HG03520 (cell line): ENCODE data around the gene CA10.

ENCODE experiments used
- ATAC-seq: cut with Tn5 transposase; IDR thresholded peaks from one replicate; pipeline ENCODE4 v1.9.1; 2021; ENCODE audit warnings: mild to moderate bottlenecking, moderate library complexity; ENCODE audit not compliant: unreplicated experiment

CA10 gene

DNA sequence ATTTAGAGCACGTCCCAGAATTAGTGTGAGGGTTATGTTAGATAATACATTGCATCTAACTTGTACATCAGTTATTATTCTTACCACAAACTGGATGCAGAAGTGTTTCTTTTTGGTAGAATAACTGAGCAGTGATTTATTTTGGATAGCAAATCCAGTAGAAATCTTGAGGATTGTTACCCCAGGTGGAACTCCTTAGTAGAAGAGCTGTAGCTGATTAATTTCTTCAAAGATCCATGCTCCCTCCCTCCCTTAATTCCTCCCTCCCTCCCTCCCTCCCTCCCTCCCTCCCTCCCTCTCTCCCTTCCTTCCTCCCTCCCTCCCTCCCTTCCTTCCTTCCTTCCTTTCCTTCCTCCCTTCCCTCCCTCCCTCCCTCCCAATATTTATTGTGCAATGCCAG lies 337.7 kb downstream of the CA10 start:
- no peak for ATAC-seq

DNA sequence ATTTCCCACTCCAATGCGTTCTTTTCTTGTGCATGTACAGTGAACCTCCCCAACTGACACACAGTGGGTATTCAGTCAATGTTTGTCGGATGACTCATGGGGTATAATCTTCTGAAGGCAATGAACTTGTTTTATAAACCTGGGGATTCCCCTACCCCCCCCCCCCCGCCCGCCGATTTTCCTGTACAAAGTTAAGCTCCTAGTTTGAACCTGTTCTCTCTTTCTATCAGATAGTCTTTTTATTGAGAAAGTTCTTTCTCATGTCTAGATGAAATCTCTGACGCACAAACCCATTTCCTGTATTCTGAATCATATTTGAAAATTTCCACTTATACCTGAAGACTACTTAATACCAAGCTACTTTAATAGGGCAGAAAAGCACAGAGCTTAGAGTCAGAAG lies 338.3 kb downstream of the CA10 start:
- no peak for ATAC-seq

DNA sequence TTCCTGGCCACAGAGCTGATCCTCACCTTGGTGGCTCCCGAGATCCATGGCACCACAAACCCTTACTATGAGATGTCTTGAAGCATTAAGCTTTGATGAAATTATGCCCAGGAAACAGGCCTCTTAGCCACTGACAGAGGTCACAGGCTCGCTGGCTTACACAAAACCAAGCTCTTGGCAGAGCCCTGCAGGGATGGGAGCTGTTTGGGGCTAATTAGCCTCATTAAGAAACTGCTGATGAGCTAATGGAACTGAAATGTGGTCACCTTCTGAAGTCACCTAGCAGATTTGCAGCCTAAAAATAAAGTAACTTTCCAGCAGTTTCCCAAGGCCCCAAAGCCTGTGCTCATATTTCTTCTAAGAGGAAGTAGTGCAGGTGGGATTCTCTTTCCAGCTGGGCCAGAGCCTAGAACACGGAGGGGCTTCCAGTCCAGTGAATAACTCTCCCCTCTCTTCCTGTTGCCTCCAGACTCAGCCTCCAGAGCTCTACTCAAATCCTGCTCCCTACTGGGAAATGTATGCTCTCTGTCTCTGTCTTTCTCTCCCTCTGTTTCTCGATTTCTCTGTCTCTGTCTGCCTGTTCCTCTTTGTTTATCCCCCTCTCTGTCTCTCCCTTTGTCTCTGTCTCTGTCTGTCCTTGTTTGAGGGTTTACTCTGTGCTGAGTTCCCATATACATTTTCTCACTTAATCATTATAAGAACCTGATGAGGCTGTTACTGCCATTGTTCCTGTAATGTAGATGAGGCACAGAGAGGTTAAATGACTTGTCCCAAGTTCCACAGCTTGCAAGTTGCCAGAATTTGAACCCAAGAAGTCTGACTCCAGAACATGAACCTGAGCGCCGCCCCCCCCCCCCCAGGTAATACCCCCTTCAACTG lies 338.9 kb downstream of the CA10 start:
- ATAC-seq: no peak

DNA sequence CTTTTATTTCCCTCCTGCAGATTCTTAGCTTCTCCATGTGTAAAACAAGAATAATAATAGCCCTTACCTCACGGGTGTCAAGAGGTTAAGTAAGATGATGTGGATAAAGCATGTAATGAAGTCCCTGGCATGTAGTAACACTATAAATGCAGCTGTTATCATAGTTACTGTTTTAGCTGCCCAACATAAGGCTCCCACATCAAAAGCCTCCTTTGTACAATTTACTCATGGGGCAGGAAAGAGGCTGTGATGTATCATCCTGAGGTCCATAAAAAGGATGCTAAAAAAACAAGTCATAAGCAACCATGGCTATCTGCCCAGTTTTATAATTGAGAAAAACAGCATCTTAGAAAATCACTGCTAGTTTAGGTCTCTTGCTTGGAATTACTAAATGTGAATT lies 339.7 kb downstream of the CA10 start:
- no peak for ATAC-seq

DNA sequence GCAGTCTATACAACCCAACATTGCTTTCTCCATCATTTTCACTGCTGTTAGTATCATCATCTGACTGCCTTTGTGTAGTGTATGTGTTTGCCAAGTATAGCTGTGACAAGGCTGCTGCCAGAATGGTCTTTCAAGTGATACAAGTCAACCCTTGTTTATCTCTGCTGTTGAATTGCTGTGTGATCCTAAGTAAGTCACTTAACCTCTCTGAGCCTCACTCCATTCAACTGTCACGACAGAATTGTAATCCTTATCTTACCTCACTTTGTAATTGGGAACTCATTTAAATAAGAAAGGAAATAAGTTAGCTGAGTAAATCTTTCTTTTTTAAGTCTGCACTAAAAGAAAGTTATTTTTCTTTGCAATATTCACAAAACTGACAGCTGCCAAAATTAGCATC lies 340.6 kb downstream of the CA10 start:
- no peak for ATAC-seq

DNA sequence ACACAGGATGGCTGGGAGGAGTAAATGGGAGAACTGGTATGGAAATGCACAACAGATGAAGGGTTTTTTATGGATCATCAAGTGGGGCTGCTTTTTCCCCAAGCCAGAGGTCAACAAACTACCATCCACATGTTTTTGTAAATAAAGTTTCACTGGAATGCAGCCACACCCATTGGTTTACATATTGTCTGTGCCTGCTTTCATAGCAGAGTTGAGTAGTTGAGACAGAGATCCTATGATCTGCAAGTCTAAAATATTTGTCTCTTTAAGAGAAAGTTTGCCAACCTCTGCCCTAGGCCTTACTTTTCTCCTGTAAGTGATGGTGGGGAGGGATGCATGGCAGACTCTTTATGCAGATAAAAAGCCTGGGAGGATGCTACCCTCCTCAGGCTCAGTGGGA lies 341.4 kb downstream of the CA10 start:
- ATAC-seq: no peak

DNA sequence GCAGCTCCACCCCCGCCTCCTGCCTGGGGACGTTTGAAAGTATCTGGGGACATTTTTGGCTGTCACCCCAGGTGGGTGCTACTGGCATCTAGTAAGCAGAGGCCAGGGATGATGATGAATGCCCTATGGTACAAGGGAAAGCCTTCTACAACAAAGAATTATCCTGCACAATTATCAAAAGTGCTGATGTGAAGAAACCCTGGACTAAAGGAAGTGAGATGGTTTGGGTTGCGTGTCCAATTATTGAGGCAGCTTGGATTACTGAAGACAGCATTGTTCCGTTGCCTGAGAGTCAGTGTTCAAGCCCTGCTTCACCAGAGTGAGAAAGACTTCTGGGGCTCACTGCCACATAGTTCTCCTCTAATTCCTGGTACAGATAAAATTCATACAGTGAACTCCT lies 343.4 kb downstream of the CA10 start:
- ATAC-seq: no peak

DNA sequence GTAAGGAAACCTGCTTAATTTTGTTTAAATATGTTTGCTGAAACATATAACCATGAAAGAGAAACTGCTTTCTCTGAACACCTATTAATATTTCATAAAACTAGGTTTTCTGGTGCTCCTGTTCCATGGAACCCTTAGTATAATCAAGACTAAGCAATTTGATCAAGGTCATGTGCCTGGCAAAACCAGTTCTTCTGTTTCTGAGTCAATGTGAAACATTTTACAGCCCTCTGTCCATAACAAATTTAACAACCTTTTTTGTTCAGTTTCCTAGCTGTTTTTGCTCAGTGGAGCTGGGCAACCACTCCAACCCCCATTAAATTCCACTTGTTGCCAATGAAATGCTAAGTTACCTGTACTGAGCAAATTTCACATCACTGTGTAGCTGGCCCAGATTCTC lies 344.0 kb downstream of the CA10 start:
- no peak for ATAC-seq

DNA sequence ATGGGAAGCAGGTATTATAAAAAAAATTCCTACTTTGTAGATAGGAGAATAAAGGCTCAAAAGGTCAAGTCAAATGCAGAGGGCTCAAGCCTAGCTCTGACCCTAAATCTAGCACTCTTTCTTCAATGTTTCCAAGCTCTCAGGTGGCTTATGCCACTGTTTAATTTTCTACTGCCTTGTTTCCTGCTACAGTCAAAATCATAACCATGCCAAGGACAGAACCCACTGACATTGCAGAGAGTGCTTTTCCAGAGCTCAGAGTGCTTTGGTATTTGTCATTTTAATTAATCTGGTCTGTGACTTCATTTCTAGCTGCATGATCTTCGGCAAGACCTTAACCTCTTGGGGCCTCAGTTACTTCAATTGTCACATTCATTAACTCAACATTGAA lies 344.7 kb downstream of the CA10 start:
- no peak for ATAC-seq

DNA sequence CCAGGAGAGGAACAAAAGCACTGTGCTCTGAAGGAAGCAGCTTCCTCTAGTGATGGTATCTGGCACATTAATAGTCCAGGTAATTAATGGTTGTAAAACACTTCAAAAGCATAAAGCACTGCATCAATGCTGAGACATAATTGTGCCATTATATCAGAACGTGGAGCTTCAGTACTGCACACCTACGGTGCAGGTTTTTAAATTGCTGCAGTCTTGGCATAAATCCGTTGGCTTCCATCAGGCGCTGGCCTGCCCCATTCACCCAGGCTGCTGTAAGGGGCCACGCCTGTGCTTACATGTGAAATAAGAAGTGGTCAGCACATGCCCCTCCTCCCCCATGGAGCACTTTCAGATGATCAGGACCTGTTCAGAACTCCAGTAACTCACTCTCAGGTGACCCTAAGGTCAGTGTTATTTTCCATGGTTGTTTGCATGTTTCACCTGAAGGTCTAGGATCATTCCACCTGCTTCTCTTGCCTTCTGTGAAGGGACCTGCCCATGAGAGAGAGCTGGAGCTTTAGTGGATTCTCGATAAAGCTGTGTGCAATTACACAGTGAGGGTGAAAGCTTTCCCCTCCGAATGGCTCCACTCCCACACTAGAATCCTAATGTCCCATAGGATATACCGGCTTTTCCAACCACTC lies 345.3 kb downstream of the CA10 start:
- no peak for ATAC-seq

DNA sequence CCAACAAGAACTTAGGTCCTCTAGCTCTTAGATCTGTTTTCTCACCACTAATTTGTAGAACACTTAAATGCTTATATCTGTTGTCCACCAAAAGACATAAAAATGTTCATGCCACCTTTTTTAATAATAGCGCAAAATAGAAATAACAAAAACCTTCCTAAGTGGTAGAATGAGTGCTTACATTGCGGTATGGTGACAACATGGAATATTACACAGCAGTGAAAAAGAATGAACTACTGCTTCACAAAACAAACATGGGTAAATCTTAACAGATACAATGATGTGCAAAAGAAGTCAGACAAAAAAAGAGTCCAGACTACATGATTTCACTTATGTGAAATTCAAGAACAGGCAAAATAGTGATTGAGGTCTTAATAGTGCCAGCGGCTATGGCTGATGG lies 351.1 kb downstream of the CA10 start:
- ATAC-seq: no peak

DNA sequence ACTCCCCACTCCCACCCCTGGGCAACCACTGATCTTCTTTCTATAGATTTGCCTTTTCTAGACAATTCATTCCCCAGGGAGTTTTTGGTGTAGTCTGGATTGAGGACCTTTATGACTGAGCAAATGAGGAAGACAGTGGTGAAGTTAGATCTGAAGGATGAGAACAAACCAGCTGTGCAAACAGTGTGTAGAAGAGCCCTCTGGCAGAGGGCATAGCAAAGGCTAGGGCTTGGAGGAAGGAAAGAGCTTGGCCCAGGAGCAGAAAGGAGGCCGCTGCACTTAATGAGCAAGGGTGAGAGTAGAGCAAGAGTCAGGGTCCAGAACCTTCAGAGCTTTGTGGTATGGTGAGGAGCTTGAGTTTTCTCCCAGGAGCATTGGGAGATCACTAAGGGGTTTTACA lies 352.7 kb downstream of the CA10 start:
- ATAC-seq: no peak

DNA sequence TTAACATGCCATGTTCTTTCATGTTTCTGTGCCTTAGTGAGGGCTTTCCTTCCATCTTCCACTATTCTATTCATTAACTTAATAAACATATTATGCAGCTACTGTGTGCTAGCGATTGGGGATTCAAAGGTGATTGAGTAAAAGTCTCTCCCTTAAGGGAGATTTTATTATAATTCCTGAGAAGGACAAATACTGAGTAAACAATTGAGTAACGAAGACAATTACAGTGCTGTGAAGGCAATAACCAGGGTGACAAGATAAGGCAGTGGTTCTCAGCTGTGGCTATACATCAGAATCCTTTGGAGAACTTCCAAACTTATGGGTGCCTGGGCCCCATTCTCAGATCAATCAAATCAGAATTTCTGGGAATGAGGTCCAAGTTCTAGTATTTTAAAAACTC lies 353.3 kb downstream of the CA10 start:
- no peak for ATAC-seq

DNA sequence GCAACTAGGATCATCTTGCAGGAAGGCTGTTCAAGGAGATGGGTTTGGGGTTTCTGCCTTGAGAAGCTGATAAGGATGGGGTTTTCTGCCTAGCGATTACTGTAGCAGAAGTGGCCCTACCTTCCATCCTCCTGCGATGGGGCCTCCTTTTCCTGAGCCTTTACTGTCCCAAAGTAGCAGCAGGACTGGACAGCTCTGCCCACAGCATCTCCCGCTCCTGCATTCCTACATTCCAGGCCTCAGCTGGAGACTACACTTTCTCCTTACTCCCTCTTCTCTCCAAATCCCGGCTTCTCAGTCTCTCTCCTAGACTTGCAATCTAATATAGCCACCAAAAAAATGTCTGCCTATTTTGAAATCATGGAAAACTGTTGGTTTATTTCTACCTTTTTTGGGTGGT lies 355.4 kb downstream of the CA10 start:
- ATAC-seq: no peak

DNA sequence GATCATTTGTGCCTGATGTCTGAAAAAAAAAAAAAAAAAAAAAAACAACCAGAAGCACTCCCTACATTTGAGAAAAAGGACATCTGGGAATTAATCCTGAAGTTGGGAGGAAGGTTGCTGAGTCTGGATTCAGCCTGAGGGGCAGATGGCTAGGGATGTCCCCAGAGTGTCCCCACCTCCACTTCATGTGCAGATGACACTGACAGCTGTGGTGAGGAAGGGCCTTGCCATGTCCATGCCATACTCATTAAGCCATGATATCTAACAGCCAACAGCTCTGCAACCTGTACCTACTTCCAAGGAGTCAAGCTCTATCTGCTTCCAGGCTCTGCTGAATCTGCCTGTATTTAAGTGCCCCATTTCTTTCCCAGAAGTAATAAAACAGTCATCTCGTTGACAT lies 356.0 kb downstream of the CA10 start:
- ATAC-seq: no peak

DNA sequence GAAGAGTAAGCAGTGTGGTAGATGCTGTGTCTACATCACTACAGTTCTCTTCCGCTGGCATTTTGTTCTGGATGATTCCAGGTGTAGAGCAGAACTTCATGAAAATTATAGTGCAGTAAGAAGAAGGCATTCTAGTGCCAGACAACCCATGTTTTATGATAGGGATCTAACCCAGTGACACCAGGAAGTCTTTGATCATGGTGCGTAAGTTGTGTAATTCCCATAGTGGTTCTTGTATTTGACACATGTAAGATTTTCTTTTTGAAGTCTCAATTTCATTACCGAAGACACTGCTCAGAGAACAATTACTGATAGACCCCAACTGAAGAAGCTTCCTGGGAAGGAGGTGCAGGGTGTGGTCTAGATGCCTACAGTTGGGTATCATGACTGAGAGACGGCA lies 356.9 kb downstream of the CA10 start:
- no peak for ATAC-seq

DNA sequence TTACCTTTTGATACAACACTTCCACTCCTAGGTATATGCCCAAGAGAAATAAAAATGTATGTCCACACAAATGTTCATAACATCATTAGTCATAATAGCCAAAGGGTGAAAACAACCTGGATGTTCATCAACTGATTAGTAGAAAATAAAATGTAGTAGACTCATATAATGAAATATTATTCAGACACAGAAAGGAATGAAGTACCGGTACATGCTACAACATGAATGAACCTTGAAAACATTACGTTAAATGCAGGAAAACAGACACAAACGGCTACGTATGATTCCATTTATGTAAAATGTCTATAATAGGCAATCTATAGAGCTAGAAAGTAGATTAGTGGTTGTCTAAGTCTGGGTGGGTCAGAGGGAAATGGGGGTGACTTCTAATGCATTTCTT lies 358.5 kb downstream of the CA10 start:
- ATAC-seq: no peak

DNA sequence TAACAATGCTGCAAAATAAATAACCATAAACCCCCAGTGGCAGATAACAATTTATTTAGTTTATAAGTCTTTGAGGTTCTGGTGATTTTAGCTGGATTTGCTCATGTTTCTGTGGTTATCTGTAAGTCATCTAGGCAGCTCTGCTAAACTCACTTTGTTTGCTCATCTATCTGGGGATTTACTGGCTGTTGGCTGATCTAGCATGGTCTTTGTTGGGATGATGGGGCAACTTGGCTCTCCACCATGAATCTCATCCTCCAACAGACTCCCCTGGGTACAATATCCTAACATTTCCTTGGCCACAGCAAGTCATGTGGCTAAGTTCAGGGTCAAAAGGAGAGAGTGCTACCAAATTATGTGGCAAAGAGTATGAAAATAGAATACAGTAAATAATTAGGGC lies 359.3 kb downstream of the CA10 start:
- ATAC-seq: no peak

DNA sequence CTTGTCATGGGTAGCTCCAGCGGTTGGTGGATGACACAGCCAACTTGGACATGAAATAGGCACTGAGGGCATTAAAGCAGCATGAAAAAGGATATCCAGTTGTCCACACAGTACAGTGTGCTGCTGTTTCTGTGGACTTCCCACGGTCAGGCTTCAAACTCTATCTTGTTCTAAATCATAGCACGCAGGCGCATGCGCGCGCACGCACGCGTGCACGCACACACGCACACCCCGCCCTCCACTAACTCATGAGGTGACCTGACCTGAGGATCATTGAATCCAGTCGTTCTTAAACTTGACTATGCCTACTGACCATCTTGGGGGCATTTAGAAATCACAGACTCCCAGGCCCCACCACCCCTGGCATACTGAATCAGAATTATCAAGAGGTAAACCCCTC lies 361.4 kb downstream of the CA10 start:
- no peak for ATAC-seq

DNA sequence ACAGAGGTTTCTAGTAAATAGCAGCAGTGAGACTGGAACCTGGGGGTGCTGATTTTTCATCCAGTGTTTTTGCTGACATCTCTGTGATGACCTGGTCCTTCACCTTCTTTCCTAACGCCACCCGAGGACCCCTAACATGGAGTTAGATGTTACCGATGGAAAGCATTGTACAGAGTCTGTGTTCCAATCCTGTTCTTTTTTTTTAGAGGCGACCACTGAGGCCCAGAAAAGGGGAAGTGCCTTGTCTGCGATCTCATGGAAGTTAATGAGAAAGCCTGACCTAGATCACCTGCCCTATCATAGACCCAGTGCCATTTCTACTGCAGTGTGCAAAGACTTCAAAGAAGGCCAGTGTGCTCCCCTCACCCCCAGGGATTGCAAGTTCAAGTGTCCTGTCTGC lies 362.5 kb downstream of the CA10 start:
- no peak for ATAC-seq

DNA sequence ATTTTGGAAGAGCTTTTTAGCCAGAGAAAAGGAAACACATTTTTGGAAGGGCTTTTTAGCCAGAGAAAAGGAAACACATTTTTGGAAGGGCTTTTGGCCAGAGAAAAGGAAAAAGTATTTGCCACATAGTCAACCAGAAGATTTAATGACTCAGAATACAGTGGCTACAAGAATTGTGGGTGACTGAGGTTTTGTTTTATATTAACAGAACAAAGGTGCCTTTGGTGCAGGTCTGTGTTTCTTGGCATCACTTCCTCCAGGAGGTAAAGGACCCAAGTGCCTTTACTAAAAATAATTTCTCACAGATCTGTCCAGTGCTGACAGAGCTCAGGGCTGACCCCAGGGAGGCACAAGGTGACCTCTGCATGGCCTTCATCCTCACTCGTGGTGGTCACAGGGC lies 363.1 kb downstream of the CA10 start:
- ATAC-seq: no peak

DNA sequence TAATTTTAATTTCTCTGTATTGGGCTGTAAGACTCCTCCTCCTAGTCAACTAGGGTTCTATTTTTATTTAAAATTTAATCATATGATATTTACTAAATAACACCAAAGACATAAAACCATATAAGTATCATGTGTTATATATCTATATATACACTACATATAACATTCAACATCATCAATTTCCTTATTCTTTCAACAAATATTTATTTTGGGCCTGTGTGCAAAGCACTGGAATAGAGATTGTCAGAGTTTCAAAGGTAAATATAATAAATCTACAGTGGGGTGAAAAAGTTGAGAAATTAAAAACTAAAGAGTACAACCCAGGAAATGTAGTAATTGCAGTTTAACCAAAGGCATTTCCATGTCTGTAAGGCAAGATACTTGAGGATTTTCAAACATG lies 364.0 kb downstream of the CA10 start:
- ATAC-seq: no peak

DNA sequence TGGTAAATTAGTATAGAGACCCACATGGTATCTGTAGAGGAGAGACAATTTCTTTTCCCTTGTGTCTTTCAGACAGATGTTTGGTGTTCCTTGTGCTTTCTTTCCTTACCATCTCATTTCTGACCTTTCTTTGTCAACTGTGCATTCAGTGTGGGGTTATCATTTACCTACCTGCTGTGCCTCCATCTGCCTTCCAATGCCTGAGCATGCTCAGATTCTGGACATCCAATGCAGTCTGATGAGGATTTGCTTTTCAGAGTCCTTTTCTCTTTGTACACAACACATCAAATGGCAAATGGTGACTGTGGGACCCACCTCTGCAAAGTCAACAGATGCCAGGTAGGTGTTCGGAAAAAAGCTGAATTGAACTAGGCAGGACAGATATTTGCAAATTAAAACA lies 364.8 kb downstream of the CA10 start:
- ATAC-seq: no peak
